Fibroblast of peridontal ligament (primary cell): Measurements from ENCODE around the gene INSM1.

Experiments used
- DNase-seq: peaks from one replicate; pipeline ENCODE4 v3.0.0-alpha.2; 2010; ENCODE audit errors: extremely low read depth

The INSM1 gene

GRCh38 chr20:20393207-20394120 is 25.6 kb downstream of the INSM1 start:
- DNase-seq, result peak; percentile 65

DNA sequence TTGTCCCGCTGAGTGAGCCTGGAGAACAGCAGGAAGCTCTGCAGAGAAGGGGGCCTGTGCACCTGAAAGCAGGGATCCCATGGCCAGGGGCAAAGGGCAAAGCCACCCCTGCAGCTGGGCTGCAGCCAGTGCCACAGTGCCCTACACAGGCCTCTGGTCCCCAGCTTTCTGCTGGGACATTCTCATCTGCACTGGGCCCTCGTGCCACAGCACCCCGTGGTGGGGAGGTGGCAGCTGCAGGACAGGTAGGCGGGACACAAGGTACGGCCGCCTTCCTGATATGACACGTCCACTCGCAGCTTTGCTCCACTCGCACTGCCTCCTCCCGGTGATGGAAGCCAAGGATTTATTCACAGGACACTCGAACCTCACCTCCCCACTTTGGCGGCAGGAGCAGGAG is 27.2 kb downstream of the INSM1 start:
- DNase-seq, result no peak

GRCh38 chr20:20395903-20396568 is 28.1 kb downstream of the INSM1 start:
- DNase-seq, result no peak

GRCh38 chr20:20396794-20397193 is 28.9 kb downstream of the INSM1 start:
- no peak for DNase-seq

DNA sequence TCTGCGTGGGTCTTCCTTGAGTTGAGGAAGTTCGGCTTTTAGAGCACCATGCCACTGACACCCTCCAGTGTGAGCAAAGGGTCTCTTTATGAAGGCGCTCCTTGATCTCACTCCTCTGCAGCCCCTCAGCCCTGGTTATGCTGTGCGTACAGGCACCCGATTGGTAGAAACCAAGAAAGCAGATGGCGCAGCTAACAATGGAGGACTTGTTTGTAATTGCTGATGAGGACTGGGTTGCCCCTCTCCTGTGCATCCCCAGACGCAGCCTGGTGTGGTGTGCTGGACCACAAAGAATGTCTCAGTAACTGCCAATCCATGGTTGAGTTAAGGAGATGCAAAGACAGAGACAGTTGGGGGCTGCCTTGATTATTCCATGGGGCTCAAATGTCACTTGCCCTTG is 30.2 kb downstream of the INSM1 start:
- no peak for DNase-seq

- no peak for DNase-seq
These were observed 31.9 kb downstream of the INSM1 start for GRCh38 chr20:20399531-20400500.

GRCh38 chr20:20401991-20402390 is 34.1 kb downstream of the INSM1 start:
- no peak for DNase-seq

- no peak for DNase-seq
These were observed 36.7 kb downstream of the INSM1 start for GRCh38 chr20:20404633-20405032.

DNA sequence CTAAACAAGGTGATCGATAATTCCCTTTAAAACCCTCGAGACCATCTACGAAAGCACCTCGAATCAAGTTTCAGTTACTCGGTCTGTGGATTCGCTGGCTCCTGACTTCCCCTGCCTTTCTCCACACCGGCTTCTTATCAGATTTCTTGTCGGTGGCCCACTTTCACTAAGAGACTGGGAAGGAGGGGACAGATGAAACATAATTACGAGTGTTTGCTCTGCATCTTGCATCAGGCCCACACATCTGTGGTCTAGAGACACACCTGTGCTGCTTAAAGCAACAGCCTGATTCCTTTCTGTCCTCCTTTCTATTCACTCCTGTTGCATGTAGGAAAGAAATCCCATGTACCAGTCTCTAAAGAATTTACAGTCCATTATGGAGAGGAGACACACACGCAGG is 37.7 kb downstream of the INSM1 start:
- DNase-seq, result no peak

DNA sequence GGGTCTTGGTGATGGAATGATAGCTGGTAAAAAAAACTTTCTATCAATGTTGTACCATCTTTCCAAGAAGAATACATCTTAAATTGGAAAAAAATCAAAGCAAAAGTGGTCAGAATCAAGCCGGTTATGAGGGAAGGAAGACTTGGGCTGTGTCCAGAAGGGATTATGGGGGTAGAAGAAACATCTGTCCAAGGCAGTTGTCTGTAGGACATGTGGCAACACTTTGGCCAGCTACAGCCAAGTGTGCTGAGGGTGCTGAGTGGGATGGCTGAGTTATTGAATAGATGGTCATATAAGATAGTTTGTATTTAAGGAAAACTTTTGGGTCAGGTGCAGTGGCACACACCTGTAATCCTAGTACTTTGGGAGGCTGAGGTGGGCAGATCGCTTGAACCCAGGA is 38.4 kb downstream of the INSM1 start:
- no peak for DNase-seq

GRCh38 chr20:20407891-20408805 is 40.2 kb downstream of the INSM1 start:
- peak; percentile 29 for DNase-seq

DNA sequence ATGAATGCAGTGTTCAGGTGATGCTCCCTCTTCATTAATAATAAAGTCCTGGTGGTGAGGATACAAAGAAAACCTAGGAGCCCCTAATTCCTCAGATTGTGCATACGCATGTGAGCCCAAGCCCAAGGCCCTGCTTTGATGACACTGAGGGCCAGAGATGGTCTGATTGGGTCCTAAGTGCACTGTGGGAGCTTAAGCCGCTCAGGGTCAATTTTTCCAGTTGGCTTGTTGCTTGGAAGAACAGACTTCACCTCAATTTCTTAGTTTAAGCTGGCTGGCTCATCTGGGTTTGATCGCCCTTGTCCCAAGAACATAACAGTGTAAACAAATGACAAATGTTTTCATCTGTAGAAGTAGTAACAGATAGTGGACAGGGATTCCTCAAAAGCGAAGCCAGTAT is 41.4 kb downstream of the INSM1 start:
- no peak for DNase-seq

GRCh38 chr20:20410678-20411077 is 42.8 kb downstream of the INSM1 start:
- DNase-seq, result no peak

DNA sequence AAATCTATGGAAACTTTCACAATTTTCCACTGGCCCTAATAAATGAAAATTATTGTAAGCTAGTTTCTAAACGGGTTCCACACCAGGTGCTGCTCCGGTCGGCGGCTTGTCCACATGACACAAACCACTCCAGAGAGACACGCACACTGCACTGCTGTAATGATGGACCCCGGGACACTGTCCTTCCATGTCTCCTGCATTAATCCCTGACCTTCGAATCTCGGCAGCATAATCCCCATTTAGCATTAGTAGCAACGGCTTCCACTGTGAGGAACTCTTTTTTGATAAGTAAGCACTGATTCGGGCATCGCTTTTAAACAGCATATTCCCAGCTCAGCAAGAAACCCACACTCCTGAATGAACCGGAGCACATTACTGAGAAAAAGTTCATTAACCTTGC is 43.5 kb downstream of the INSM1 start:
- DNase-seq, result no peak

DNA sequence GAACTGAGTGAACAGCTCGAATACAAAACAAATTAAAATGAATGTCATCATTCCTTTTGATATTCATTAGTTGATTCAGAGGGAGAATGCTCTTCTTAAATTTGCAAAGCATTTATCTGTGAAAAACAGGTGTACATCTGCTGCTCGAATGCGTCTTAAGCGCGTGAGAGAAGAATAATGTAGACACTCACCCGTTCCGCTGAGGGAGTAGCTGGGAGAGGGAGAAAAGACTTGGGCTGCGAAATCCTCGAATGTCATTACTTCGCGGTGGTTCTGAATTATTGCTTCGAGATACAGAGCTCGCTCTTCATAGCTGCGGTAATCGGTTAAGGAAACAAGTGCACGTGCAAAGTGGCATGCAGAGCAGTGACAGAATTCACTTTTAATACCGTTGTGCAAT is 43.9 kb downstream of the INSM1 start:
- no peak for DNase-seq

DNA sequence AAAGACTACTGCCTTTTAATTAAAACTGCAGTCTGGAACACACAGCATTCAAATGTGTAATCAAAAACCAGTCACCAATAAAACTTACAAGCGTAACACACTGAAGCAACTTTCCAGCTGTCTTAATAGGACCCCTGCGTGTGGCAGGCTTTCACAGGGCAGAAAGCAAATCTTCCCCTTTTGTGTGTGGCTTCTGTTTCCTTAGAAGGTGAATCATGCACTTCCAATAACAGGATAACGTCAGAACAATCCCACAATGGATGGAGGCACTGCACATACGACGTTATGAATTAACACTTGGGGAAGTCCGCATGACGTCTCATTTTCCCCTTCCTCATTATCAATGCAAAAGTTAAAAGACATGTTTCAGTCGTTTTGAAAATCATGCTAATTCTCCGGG is 44.8 kb downstream of the INSM1 start:
- peak; percentile 22 for DNase-seq

DNA sequence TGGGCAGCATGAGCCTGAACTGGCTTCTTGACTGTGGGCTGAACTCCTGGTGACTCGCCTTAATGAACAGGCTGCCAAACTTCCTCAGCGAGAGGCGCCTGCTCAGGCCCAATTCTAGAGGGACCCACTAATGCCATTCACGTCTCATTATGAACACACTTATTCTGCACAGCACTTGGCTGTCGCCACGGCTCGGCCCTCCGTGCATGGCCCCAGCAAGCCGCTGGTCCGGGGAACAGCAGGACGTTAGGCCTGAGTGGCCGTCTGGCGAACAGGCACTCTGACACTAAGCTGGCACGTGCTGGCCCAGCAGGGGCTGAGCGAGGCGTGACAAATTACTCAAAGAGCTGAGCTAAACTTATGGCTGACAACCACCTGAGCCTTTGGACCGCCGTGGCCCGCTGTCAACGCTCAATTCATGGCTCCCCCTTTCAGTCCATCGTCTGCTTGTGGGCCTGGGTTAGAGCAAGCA is 45.9 kb downstream of the INSM1 start:
- DNase-seq, result no peak

- DNase-seq, result no peak
These were observed 46.8 kb downstream of the INSM1 start for GRCh38 chr20:20414640-20415220.

GRCh38 chr20:20415321-20415720 is 47.4 kb downstream of the INSM1 start:
- DNase-seq, result no peak

DNA sequence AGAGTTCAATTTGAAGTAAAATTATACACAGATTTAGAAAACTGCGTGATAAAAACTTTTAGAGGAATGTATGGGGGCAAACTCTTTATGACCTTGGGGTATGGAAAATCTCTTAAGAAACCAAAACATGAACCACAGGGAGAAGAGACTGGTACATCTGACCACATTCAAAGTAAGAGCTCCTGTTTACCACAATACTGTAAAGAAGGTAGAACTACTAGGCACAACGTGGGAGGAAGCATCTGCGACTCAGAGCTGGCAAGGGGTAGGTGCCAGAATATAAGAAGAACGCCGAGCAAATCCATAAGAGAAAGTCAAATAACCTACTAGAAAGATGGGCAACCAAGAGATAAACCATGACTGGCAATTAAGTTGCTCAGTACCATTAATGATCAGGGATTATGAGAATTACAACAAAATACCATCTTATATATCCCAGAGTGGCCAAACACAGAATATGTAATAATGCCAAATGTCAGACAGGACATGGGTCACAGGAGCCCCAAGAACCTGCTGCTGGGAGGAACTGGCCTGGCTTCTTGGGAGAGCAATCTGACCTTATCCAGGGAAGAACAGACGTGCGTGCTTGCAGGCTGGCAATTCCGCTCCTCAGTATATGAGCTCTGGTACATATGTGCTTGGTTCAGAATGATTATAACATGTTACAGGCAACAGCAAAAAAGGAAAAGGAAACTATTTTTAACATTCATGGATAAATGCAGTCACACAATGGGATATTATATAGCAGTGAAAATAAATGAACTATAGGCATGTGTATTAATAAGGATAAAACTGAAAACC is 50.2 kb downstream of the INSM1 start:
- DNase-seq, result no peak
